Naive thymus-derived CD8-positive, alpha-beta T cell (primary cell): ENCODE measurements around the gene CUX1. TPM values are rescaled to one million over a fixed set of nuclear protein-coding genes. Genes with fewer than 3 reads are reported as not detected.

Experiments
- ATAC-seq, 2 donors: fragments of 150-1000 bp; cut with Tn5 transposase in 1 of 2; sonication (Bioruptor Pico), chemical (Tn5 transposase) in 1 of 2; 1 replicate in 1 of 2; 2 replicates in 1 of 2; pipeline ENCODE4 v1.10.0; 2021; ENCODE audit warnings: mild to moderate bottlenecking in 2 of 2, moderate library complexity in 2 of 2
- POLR2A ChIA-PET: fragments of 350-600 bp; sonication (Branson Sonifier 250); formaldehyde crosslinking; loops from one replicate; lab custom pipeline; 2021; ENCODE audit warnings: antibody characterized with exemption; lab: Charles Lee
- DNase-seq, 10 donors: peaks; one replicate each; pipeline versions ENCODE4 v3.0.0 to v3.0.0-alpha.2; 2020 to 2022
- H3K27ac Mint-ChIP-seq, 10 donors: one replicate each; pipeline ENCODE4 v1.8.0; 2020 to 2022; ENCODE audit warnings: mild to moderate bottlenecking in 10 of 10, mixed read lengths in 10 of 10, moderate library complexity in 4 of 10, inconsistent platforms in 1 of 10
- H3K27me3 Mint-ChIP-seq, 5 donors: one replicate each; pipeline ENCODE4 v1.8.0; 2021 to 2022; ENCODE audit warnings: mixed read lengths in 5 of 5
- H3K36me3 Mint-ChIP-seq, 3 donors: one replicate each; pipeline ENCODE4 v1.8.0; 2020 to 2022; ENCODE audit warnings: mixed read lengths in 3 of 3, mild to moderate bottlenecking in 2 of 3, inconsistent platforms in 1 of 3
- H3K4me1 Mint-ChIP-seq, 4 donors: one replicate each; pipeline ENCODE4 v1.8.0; 2021 to 2022; ENCODE audit warnings: mixed read lengths in 4 of 4
- H3K4me3 Mint-ChIP-seq, 10 donors: one replicate each; pipeline ENCODE4 v1.8.0; 2020 to 2022; ENCODE audit warnings: mild to moderate bottlenecking in 10 of 10, mixed read lengths in 10 of 10, moderate library complexity in 6 of 10, inconsistent platforms in 1 of 10
- H3K9me3 Mint-ChIP-seq, 9 donors: one replicate each; pipeline ENCODE4 v1.8.0; 2020 to 2022; ENCODE audit warnings: mixed read lengths in 9 of 9, mild to moderate bottlenecking in 3 of 9, inconsistent platforms in 1 of 9, moderate library complexity in 1 of 9
- polyA plus RNA-seq, 3 donors: library from polyadenylated mRNA; unstranded; fragments of 300-500 nt; fragmentation: Illumina TruSeq; gene quantifications; one replicate each; pipeline ENCODE4 v1.2.3, GENCODE V29; 2021
- total RNA-seq, 8 experiments: library from RNA in 2 of 8; stranded (reverse) in 2 of 8; gene quantifications; one replicate each; pipeline ENCODE4 v1.2.3 and lab custom pipeline; 2021 to 2026

Gene CUX1
- total and polyA plus RNA-seq, 5 experiments from 2014 or later = 10.3 to 66.2 (median 24.1) TPM

- no peak for ATAC-seq
- H3K9me3 Mint-ChIP-seq = no peaks in the 10 kb centered on the region
Measured at GRCh38 chr7:102302025-102302424, 484.6 kb downstream of the CUX1 start.

DNA sequence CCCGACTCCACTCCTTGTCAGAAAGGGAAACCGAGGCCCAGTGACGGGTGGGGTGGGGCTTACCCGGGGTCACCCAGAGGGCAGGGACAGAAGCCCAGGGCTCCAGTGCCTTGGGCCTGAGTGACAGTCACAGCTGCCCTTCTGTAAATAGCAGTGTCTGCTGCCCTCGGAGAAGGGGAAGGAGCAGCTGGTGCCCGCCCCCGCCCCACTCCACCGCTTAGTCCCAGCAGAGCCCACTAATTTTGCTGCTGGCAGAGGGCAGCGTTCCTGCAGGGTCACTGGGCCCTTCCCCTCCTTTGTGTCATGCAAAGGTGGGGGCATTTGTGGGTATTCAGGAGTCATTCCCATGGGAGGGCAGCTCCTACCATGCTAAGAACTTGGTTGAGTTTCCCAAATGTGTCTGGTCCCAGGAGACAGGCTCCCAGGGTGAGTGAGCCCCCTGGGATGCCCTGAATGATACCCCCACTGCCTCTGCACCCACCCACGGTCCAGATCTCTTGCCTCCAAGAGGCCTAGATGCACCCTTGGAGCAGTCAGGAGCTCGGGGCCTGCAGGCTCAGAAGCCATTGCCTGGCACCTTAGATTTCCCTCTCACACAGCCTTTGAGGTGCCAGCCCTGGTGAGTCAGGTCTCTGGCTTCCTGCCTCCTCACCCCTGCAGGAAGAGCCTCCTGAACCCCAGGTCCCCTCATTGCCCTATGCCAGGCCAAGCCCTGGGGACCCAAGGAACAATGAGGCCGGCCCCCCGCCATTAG lies 486.4 kb downstream of the CUX1 start:
- no peak for DNase-seq
- POLR2A ChIA-PET = interaction anchor here (0.5 kb wide), 1 partner anchor 665 kb away, joined by 4 read pairs; no protein-coding TSS in a partner anchor
- Mint-ChIP-seq H3K4me1 (peaks cover 0 to 42% (median 5%) of the 10 kb centered on the region in 4 donors), H3K27me3 (no peaks in the 10 kb centered on the region), H3K9me3 (no peaks in the 10 kb centered on the region), H3K36me3 (no peaks in the 10 kb centered on the region), H3K27ac (no peak overlapping the region), H3K4me3 (no peak overlapping the region)
- no peak for ATAC-seq

More at GRCh38 chr7:102302025-102302424, 484.6 kb downstream of the CUX1 start:
- Mint-ChIP-seq H3K4me3 (no peak overlapping the region), H3K4me1 (peaks cover 0 to 33% (median 3%) of the 10 kb centered on the region in 4 donors), H3K36me3 (no peaks in the 10 kb centered on the region), H3K27me3 (no peaks in the 10 kb centered on the region), H3K27ac (no peak overlapping the region)
- DNase-seq = no peak
- POLR2A ChIA-PET = no interaction called here

GRCh38 chr7:102304668-102305067 lies 487.2 kb downstream of the CUX1 start:
- ATAC-seq (no peak), DNase-seq (no peak)
- POLR2A ChIA-PET = interaction anchor here (0.5 kb wide), 1 partner anchor 13 kb away, joined by 3 read pairs; no protein-coding TSS in a partner anchor
- Mint-ChIP-seq H3K9me3 (no peaks in the 10 kb centered on the region), H3K4me3 (no peak overlapping the region), H3K4me1 (peaks cover 0 to 42% (median 5%) of the 10 kb centered on the region in 4 donors), H3K27me3 (no peaks in the 10 kb centered on the region), H3K36me3 (no peaks in the 10 kb centered on the region), H3K27ac (no peak overlapping the region)

- Mint-ChIP-seq H3K4me1 (peaks cover 0 to 42% (median 5%) of the 10 kb centered on the region in 4 donors), H3K4me3 (peak overlapping the region in 1 of 10 donors; percentile 68), H3K27me3 (no peaks in the 10 kb centered on the region), H3K27ac (peak overlapping the region in 3 of 10 donors; percentile 36 to 56 (median 52)), H3K36me3 (no peaks in the 10 kb centered on the region), H3K9me3 (no peaks in the 10 kb centered on the region)
- POLR2A ChIA-PET = no interaction called here
- ATAC-seq (no peak), DNase-seq (no peak)
Measured at GRCh38 chr7:102305414-102306268, 488.2 kb downstream of the CUX1 start.

DNA sequence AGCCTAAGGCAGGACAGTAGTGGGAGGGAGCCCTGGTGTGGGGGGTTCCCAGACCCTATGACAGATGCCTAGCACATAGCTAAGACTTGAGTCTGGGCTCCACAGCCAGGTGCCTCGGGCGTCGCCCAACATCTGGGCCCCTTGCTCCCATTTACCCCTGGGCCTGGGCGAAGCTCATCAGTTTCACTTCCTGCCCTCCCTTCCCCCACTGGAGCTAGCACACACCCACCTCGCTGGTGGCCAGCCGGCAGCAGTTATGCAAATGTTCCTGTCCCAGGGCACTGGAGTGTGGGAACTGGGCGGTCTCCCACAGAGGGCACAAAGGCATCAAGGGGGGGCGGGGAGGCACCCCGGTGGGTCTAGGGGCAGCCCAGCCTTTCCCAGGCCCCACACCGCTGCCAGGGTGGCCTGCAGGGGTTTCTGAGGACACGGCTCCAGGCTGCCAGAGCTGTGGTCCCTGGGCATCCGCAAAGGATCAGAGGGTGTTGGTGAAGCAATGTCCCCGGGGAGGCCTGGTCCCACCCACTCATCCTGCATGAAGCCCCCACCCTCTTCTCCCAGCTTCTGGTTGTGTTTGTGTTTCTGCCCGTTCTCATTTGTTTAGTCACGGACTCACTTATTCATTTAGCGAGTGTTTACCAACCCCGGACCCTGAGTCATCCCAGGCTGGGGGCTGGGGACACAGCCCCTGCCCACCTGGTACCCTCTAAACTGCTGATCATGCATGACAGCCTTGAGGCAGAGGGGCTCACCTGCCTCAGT lies 489.7 kb downstream of the CUX1 start:
- no peak overlapping the region for H3K27ac Mint-ChIP-seq

GRCh38 chr7:102310414-102310815 lies 493.0 kb downstream of the CUX1 start:
- Mint-ChIP-seq H3K4me1 (peaks cover 0 to 31% (median 5%) of the 10 kb centered on the region in 4 donors), H3K4me3 (no peak overlapping the region), H3K27me3 (no peaks in the 10 kb centered on the region), H3K9me3 (no peaks in the 10 kb centered on the region), H3K27ac (no peak overlapping the region), H3K36me3 (peaks cover 0 to 1% (median 0%) of the 10 kb centered on the region in 3 donors)
- DNase-seq (no peak), ATAC-seq (no peak)
- POLR2A ChIA-PET = no interaction called here

More for the DNA sequence above, 489.7 kb downstream of the CUX1 start:
- ATAC-seq (peak; percentile 29 to 59), DNase-seq (peak in 1 of 10 donors; percentile 40)
- Mint-ChIP-seq H3K4me1 (peaks cover 0 to 42% (median 5%) of the 10 kb centered on the region in 4 donors), H3K27me3 (no peaks in the 10 kb centered on the region), H3K36me3 (no peaks in the 10 kb centered on the region), H3K4me3 (peak overlapping the region in 2 of 10 donors; percentile 10 to 19), H3K9me3 (no peaks in the 10 kb centered on the region)
- POLR2A ChIA-PET = no interaction called here

DNA sequence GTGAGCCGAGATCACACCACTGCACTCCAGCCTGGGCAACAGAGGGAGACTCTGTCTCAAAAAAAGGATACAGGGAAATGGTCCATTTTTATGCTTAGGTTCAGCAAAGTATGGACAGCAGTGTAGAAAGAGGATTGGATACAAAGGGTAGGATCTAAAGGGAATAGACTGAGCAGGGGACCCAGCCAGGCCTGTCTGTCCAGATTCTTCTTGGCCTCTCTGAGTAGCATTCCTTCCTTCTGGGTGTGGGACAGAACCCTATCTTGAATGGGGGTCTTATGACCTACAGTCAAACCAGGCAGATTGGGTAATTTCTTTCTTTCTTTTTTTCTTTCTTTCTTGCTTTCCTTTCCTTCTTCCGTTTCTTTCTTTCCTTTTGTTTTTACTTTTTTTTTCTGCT lies 494.9 kb downstream of the CUX1 start:
- H3K27ac Mint-ChIP-seq = peak overlapping the region in 1 of 10 donors; percentile 24
- H3K36me3 Mint-ChIP-seq = peaks cover 0 to 1% (median 0%) of the 10 kb centered on the region in 3 donors
- H3K9me3 Mint-ChIP-seq = no peaks in the 10 kb centered on the region
- POLR2A ChIA-PET = interaction anchor here (0.7 kb wide), 1 partner anchor 1075 kb away, joined by 3 read pairs; no protein-coding TSS in a partner anchor
- H3K4me3 Mint-ChIP-seq = no peak overlapping the region
- no peaks in the 10 kb centered on the region for H3K27me3 Mint-ChIP-seq
- peaks cover 0 to 14% (median under 1%) of the 10 kb centered on the region in 4 donors for H3K4me1 Mint-ChIP-seq
- ATAC-seq (no peak), DNase-seq (no peak)

DNA sequence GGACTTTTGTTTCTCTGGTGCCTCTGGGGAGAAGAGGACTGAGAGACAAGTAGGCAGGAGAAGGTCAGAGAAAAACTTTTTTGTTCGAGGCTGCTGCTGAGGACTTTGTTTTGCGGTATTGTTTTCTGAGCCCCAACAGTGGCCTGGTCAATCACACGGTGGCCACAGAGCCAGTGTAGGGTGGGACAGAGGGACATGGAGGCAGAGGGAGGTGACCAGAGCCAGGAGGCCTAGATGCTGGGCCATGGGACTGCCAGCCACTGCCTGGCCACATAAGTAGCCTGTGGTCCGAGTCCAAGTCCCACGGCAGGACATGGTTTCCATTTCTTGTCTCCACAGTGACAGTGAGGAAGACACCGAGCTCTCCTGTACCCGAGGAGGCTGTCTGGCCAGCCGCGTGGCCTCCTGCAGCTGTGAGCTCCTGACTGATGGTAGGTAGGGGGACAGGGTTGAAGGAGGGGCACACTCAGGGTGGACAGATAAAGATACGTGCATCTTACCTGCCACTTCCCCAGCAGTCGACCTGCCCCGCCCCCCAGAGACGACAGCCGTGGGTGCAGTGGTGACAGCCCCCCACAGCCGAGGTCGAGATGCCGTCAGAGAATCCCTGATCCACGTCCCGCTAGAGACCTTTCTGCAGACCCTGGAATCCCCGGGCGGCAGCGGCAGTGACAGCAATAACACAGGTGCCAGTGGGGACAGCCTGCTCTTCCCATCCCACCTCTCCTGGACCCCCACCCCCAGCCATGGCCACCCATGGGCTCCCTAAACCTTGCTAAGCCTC lies 496.8 kb downstream of the CUX1 start:
- POLR2A ChIA-PET = no interaction called here

DNA sequence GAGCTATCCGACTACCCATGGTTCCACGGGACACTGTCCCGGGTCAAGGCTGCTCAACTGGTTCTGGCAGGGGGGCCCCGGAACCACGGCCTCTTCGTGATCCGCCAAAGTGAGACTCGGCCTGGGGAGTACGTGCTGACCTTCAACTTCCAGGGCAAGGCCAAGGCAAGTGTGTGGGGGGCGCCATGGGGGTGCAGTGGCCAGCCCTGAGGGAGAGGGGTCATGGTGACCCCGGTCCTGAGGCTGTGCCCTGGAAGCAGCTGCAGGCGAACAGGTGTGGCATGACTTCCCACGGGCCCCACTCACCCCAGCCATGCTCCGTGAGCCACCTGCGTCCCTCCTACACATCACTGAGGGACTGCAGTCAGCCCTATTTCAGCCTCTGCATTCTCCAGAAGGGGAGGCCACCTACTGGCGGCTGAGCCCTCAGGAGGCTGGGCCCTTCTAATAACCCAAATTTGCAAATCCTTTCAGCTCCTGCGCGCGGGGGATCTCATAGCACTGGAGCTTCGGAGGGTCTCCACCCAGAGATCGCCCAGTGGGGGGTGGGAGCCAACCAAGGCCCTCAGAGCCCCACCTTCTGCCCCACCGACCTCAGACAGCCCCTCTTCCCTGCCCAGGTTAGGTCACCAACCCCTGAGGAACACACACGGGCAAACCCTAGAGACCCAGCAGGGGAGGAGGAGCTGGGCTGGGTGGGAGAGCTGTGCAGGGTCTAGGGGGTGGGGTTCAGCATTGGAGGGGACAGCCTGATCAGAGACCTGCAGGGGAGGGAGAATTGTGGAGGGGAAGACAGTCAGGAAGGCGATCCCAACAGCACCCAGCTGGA lies 500.0 kb downstream of the CUX1 start:
- Mint-ChIP-seq H3K36me3 (peaks cover 0 to 1% (median 0%) of the 10 kb centered on the region in 3 donors), H3K9me3 (no peaks in the 10 kb centered on the region), H3K27me3 (peaks cover 0 to 12% (median 2%) of the 10 kb centered on the region in 5 donors), H3K4me1 (peaks cover 0 to 2% (median 0%) of the 10 kb centered on the region in 4 donors), H3K27ac (no peak overlapping the region), H3K4me3 (peak overlapping the region in 1 of 10 donors; percentile 66)
- ATAC-seq = no peak
- POLR2A ChIA-PET = no interaction called here
- peak in 1 of 10 donors; percentile 56 for DNase-seq

More for the DNA sequence above, 496.8 kb downstream of the CUX1 start:
- Mint-ChIP-seq H3K36me3 (peaks cover 0 to 1% (median 0%) of the 10 kb centered on the region in 3 donors), H3K27me3 (no peaks in the 10 kb centered on the region), H3K4me1 (peaks cover 0 to 5% (median 0%) of the 10 kb centered on the region in 4 donors), H3K9me3 (no peaks in the 10 kb centered on the region), H3K27ac (no peak overlapping the region), H3K4me3 (no peak overlapping the region)
- ATAC-seq = no peak
- peak in 1 of 10 donors; percentile 59 for DNase-seq

DNA sequence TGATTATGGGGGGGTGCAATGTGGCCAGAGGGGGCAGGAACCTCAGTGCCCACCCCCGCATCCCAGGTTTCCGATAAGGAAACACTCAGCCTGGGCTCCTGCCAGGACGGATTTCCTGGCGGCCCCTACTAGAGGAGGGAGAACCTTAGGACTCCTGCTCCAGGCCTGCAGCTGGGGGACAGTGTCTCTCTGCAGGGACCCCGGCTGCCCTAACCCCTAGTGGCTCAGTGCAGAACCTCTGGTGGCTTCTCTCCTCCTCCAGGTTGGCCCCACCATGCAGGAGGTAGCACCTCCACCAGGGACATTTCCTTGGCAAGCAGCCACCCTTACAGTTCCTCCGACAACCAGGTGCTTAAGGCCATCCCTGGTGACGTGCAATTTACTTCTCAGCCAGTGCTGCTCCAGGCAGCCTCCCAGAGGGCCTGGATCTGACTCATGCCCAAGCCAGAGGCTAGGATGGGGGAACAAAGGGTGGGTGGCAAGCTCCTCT lies 501.1 kb downstream of the CUX1 start:
- H3K4me1 Mint-ChIP-seq = no peaks in the 10 kb centered on the region
- peaks cover 0 to 17% (median 6%) of the 10 kb centered on the region in 5 donors for H3K27me3 Mint-ChIP-seq
- H3K9me3 Mint-ChIP-seq = no peaks in the 10 kb centered on the region
- DNase-seq (peak in 1 of 10 donors; percentile 27), ATAC-seq (no peak)
- H3K4me3 Mint-ChIP-seq = no peak overlapping the region
- POLR2A ChIA-PET = interaction anchor here (0.6 kb wide), 1 partner anchor 112 kb away, joined by 5 read pairs; no protein-coding TSS in a partner anchor
- peaks cover 0 to 1% (median 0%) of the 10 kb centered on the region in 3 donors for H3K36me3 Mint-ChIP-seq
- H3K27ac Mint-ChIP-seq = no peak overlapping the region

GRCh38 chr7:102319671-102320070 lies 502.2 kb downstream of the CUX1 start:
- no peaks in the 10 kb centered on the region for H3K4me1 Mint-ChIP-seq
- no peak overlapping the region for H3K27ac Mint-ChIP-seq
- H3K27me3 Mint-ChIP-seq = peaks cover 0 to 25% (median 6%) of the 10 kb centered on the region in 5 donors
- H3K9me3 Mint-ChIP-seq = no peaks in the 10 kb centered on the region
- DNase-seq (no peak), ATAC-seq (no peak)
- H3K36me3 Mint-ChIP-seq = peaks cover 0 to 1% (median 0%) of the 10 kb centered on the region in 3 donors
- POLR2A ChIA-PET = no interaction called here
- no peak overlapping the region for H3K4me3 Mint-ChIP-seq
